ENCODE data around the gene ACOT9. TPM values are rescaled to one million over a fixed set of nuclear protein-coding genes. Genes with fewer than 3 reads are reported as not detected.

Gene ACOT9
- polyA plus RNA-seq, 1 donor from 2014 or later: 3.1 TPM

DNA sequence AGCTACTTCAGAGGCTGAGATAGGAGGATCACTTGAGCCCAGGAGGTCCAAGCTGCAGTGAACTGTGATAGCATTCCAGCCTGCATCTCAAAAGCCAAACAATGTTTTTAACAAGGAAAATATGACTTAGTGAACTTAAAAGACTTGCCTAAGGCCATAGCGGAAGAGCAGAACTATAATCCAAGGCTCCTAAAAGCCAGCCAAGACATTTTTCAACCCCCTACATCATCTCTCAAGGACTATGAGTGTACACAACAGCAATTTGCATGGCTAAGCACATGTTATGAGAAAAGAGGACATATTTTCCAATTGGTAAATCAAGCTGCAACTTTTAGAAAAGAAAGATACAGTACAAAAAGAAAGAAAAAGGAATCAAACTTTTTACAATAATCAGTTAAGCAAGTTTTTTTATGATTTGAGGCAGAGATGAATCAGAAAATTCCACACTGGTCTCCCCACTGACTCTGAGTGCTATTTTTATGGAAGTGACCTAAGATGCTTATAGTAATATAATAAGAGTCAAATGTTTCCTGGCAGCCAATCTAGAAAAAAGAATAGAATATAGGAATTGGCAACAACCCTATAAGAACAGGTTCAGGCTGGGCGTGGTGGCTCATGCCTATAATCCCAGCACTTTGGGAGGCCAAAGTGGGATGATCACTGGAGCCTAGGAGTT, 9.8 kb upstream of the ACOT9 start:
- no peak overlapping the region for H3K9ac ChIP-seq (ENCODE audit: low read length)
- no peaks in the 10 kb centered on the region for H3K27me3 ChIP-seq (ENCODE audit: insufficient read depth, low read depth, low read length)
- no peaks in the 10 kb centered on the region for H4K20me1 ChIP-seq (ENCODE audit: insufficient read depth)
- H3K4me2 ChIP-seq (ENCODE audit: low read length): no peak overlapping the region
- no peaks in the 10 kb centered on the region for H3K9me3 ChIP-seq (ENCODE audit: low read length)
- no peaks in the 10 kb centered on the region for H3K9me2 ChIP-seq (ENCODE audit: insufficient read depth, low read length)
- no peak overlapping the region for H3K4me3 ChIP-seq (ENCODE audit: low read length)
- no peaks in the 10 kb centered on the region for H3K79me2 ChIP-seq (replicated peaks; ENCODE audit: insufficient read depth, low read length)
- H2AFZ ChIP-seq (ENCODE audit: low read depth, low read length): no peak overlapping the region
- no peak overlapping the region for H3K27ac ChIP-seq (ENCODE audit: low read length)
- TF ChIP-seq RAD21 (conservative IDR thresholded peaks at IDR 0.05): no peak
- no peak for TF ChIP-seq TAF1 (IDR thresholded peaks at IDR 0.05; ENCODE audit: low read depth)
- no peak for TF ChIP-seq EZH2 (IDR thresholded peaks at IDR 0.05; ENCODE audit: borderline replicate concordance, insufficient read depth, low read length, poor library complexity, severe bottlenecking)
- TF ChIP-seq EP300 (conservative IDR thresholded peaks at IDR 0.05; ENCODE audit: poor library complexity, severe bottlenecking): no peak
- TF ChIP-seq, protein P1, sequence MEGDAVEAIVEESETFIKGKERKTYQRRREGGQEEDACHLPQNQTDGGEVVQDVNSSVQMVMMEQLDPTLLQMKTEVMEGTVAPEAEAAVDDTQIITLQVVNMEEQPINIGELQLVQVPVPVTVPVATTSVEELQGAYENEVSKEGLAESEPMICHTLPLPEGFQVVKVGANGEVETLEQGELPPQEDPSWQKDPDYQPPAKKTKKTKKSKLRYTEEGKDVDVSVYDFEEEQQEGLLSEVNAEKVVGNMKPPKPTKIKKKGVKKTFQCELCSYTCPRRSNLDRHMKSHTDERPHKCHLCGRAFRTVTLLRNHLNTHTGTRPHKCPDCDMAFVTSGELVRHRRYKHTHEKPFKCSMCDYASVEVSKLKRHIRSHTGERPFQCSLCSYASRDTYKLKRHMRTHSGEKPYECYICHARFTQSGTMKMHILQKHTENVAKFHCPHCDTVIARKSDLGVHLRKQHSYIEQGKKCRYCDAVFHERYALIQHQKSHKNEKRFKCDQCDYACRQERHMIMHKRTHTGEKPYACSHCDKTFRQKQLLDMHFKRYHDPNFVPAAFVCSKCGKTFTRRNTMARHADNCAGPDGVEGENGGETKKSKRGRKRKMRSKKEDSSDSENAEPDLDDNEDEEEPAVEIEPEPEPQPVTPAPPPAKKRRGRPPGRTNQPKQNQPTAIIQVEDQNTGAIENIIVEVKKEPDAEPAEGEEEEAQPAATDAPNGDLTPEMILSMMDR (IDR thresholded peaks at IDR 0.05; ENCODE audit: poor library complexity, severe bottlenecking): no peak
- TF ChIP-seq MXI1 (conservative IDR thresholded peaks at IDR 0.05; ENCODE audit: poor library complexity, severe bottlenecking): no peak
- TF ChIP-seq POLR2AphosphoS5 (IDR thresholded peaks at IDR 0.05): no peak
- TF ChIP-seq SMC3 (conservative IDR thresholded peaks at IDR 0.05; ENCODE audit: poor library complexity): no peak
- TF ChIP-seq, protein P2, sequence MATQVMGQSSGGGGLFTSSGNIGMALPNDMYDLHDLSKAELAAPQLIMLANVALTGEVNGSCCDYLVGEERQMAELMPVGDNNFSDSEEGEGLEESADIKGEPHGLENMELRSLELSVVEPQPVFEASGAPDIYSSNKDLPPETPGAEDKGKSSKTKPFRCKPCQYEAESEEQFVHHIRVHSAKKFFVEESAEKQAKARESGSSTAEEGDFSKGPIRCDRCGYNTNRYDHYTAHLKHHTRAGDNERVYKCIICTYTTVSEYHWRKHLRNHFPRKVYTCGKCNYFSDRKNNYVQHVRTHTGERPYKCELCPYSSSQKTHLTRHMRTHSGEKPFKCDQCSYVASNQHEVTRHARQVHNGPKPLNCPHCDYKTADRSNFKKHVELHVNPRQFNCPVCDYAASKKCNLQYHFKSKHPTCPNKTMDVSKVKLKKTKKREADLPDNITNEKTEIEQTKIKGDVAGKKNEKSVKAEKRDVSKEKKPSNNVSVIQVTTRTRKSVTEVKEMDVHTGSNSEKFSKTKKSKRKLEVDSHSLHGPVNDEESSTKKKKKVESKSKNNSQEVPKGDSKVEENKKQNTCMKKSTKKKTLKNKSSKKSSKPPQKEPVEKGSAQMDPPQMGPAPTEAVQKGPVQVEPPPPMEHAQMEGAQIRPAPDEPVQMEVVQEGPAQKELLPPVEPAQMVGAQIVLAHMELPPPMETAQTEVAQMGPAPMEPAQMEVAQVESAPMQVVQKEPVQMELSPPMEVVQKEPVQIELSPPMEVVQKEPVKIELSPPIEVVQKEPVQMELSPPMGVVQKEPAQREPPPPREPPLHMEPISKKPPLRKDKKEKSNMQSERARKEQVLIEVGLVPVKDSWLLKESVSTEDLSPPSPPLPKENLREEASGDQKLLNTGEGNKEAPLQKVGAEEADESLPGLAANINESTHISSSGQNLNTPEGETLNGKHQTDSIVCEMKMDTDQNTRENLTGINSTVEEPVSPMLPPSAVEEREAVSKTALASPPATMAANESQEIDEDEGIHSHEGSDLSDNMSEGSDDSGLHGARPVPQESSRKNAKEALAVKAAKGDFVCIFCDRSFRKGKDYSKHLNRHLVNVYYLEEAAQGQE (IDR thresholded peaks at IDR 0.05; ENCODE audit: borderline replicate concordance): no peak
- H3F3A ChIP-seq (ENCODE audit: insufficient read depth, low read length, poor library complexity, severe bottlenecking): no peaks in the 10 kb centered on the region
- H3K36me3 ChIP-seq (ENCODE audit: insufficient read depth, low read length): no peaks in the 10 kb centered on the region

DNA sequence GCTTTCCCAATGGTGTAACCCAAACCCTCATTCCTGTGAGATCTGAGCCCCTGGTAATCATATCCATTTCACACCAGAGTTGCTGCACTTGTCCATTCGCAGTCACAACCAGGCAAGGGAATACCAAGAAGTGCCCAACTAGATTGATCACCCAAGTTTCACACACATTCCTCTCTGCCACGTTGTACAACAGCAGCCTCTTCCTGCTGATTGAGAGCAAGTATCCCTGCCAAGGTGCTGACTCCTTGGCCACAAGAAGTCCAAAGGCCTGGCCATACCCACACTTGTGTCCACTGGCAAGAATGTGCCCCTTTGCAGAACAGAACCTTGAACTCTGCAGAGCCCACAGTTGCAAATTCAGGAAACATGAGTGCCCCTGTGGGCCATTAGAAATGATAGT, 6.5 kb upstream of the ACOT9 start:
- Histone ChIP-seq H3K9ac (ENCODE audit: low read length) (no peak overlapping the region), H3K27ac (ENCODE audit: low read length) (no peak overlapping the region), H2AFZ (ENCODE audit: low read depth, low read length) (no peak overlapping the region), H3K9me3 (ENCODE audit: low read length) (no peaks in the 10 kb centered on the region), H3K4me3 (ENCODE audit: low read length) (no peak overlapping the region), H3F3A (ENCODE audit: insufficient read depth, low read length, poor library complexity, severe bottlenecking) (no peaks in the 10 kb centered on the region), H3K27me3 (ENCODE audit: insufficient read depth, low read depth, low read length) (no peaks in the 10 kb centered on the region), H4K20me1 (ENCODE audit: insufficient read depth) (no peaks in the 10 kb centered on the region), H3K4me2 (ENCODE audit: low read length) (no peak overlapping the region), H3K9me2 (ENCODE audit: insufficient read depth, low read length) (no peaks in the 10 kb centered on the region), H3K79me2 (replicated peaks; ENCODE audit: insufficient read depth, low read length) (no peaks in the 10 kb centered on the region), H3K36me3 (ENCODE audit: insufficient read depth, low read length) (no peaks in the 10 kb centered on the region)
- no peak for TF ChIP-seq TAF1 (IDR thresholded peaks at IDR 0.05; ENCODE audit: low read depth)
- no peak for TF ChIP-seq RAD21 (conservative IDR thresholded peaks at IDR 0.05)
- TF ChIP-seq EP300 (conservative IDR thresholded peaks at IDR 0.05; ENCODE audit: poor library complexity, severe bottlenecking): no peak
- TF ChIP-seq EZH2 (IDR thresholded peaks at IDR 0.05; ENCODE audit: borderline replicate concordance, insufficient read depth, low read length, poor library complexity, severe bottlenecking): no peak
- no peak for TF ChIP-seq POLR2AphosphoS5 (IDR thresholded peaks at IDR 0.05)
- TF ChIP-seq, protein P1 (IDR thresholded peaks at IDR 0.05; ENCODE audit: poor library complexity, severe bottlenecking): no peak
- TF ChIP-seq MXI1 (conservative IDR thresholded peaks at IDR 0.05; ENCODE audit: poor library complexity, severe bottlenecking): no peak
- TF ChIP-seq, protein P2 (IDR thresholded peaks at IDR 0.05; ENCODE audit: borderline replicate concordance): no peak
- TF ChIP-seq SMC3 (conservative IDR thresholded peaks at IDR 0.05; ENCODE audit: poor library complexity): no peak
